Activated CD4-positive, alpha-beta T cell treated with anti-CD3 and anti-CD28 coated beads, Interleukin-2, amount 50 U/mL, for 4 hours (primary cell): ENCODE measurements around the gene ANKZF1.

Experiments used
- DNase-seq, 2 experiments: peaks; one replicate each; pipeline ENCODE4 v3.0.0-alpha.2; 2020

ANKZF1 gene

GRCh38 chr2:219207884-219208740 lies 21.5 kb upstream of the ANKZF1 start:
- no peak for DNase-seq

GRCh38 chr2:219209236-219210195 lies 20.1 kb upstream of the ANKZF1 start:
- DNase-seq, result no peak

GRCh38 chr2:219210196-219210885 lies 19.3 kb upstream of the ANKZF1 start:
- no peak for DNase-seq

- DNase-seq, result no peak
These were observed 18.7 kb upstream of the ANKZF1 start for GRCh38 chr2:219210886-219211362.

- no peak for DNase-seq
These were observed 16.6 kb upstream of the ANKZF1 start for GRCh38 chr2:219213026-219213415.

- no peak for DNase-seq
These were observed 16.0 kb upstream of the ANKZF1 start for GRCh38 chr2:219213486-219214071.

- no peak for DNase-seq
These were observed 15.5 kb upstream of the ANKZF1 start for GRCh38 chr2:219214141-219214540.

GRCh38 chr2:219214786-219215185 lies 14.8 kb upstream of the ANKZF1 start:
- no peak for DNase-seq

GRCh38 chr2:219215871-219216534 lies 13.6 kb upstream of the ANKZF1 start:
- DNase-seq, result no peak

GRCh38 chr2:219216535-219216915 lies 13.1 kb upstream of the ANKZF1 start:
- DNase-seq, result no peak

GRCh38 chr2:219218217-219218731 lies 11.3 kb upstream of the ANKZF1 start:
- DNase-seq, result no peak

- DNase-seq, result peak; percentile 83 to 86
These were observed 10.6 kb upstream of the ANKZF1 start, which contains the start of gene ABCB6 for GRCh38 chr2:219218732-219219701. Gene ABCB6 (minus strand): TSS chr2:219218958. CDS start chr2:219218673, 285 bp downstream.

GRCh38 chr2:219219784-219220532 lies 9.6 kb upstream of the ANKZF1 start:
- no peak for DNase-seq

GRCh38 chr2:219220652-219221402 lies 8.8 kb upstream of the ANKZF1 start:
- DNase-seq, result no peak

GRCh38 chr2:219221957-219222518 lies 7.6 kb upstream of the ANKZF1 start:
- no peak for DNase-seq

GRCh38 chr2:219223831-219224610 lies 5.6 kb upstream of the ANKZF1 start:
- no peak for DNase-seq

GRCh38 chr2:219225350-219225749 lies 4.3 kb upstream of the ANKZF1 start:
- DNase-seq, result no peak
